Measurements from ENCODE around the gene CTSE. TPM values are rescaled to one million over a fixed set of nuclear protein-coding genes. Genes with fewer than 3 reads are reported as not detected.

CTSE gene
- total RNA-seq, 2 experiments from 2014 or later = not detected

- peaks cover 19% of the 10 kb centered on the region for H3K4me1 Mint-ChIP-seq (ENCODE audit: low read depth)
- intact Hi-C loops (cut with micrococcal nuclease) = no loop called here
- H3K4me3 Mint-ChIP-seq = no peak overlapping the region
- H3K27ac Mint-ChIP-seq = no peak overlapping the region
- CTCF ChIA-PET = interaction anchor here (1.8 kb wide), 1 partner anchor 30 kb away, joined by 5 read pairs; no protein-coding TSS in a partner anchor
- no peaks in the 10 kb centered on the region for H3K36me3 Mint-ChIP-seq (ENCODE audit: low read depth)
- H3K27me3 Mint-ChIP-seq (ENCODE audit: low read depth) = peaks cover 6% of the 10 kb centered on the region
- DNase-seq = no peak
- no peaks in the 10 kb centered on the region for H3K9me3 Mint-ChIP-seq
These were observed 16.7 kb downstream of the CTSE start for GRCh38 chr1:206006946-206007345.

GRCh38 chr1:206005778-206006180, 17.9 kb downstream of the CTSE start:
- CTCF ChIA-PET = interaction anchor here (0.7 to 1.8 kb wide), 3 partner anchors 20 to 215 kb away, joined by 3 to 5 read pairs (median 5); no protein-coding TSS in a partner anchor
- Mint-ChIP-seq H3K27me3 (ENCODE audit: low read depth) (peaks cover 6% of the 10 kb centered on the region), H3K4me3 (no peak overlapping the region), H3K4me1 (ENCODE audit: low read depth) (peaks cover 20% of the 10 kb centered on the region), H3K27ac (no peak overlapping the region), H3K36me3 (ENCODE audit: low read depth) (no peaks in the 10 kb centered on the region), H3K9me3 (no peaks in the 10 kb centered on the region)
- DNase-seq = no peak
- intact Hi-C loops (cut with micrococcal nuclease) = no loop called here

GRCh38 chr1:206005234-206005633, 18.5 kb downstream of the CTSE start:
- no peak overlapping the region for H3K27ac Mint-ChIP-seq
- H3K36me3 Mint-ChIP-seq (ENCODE audit: low read depth) = no peaks in the 10 kb centered on the region
- intact Hi-C loops (cut with micrococcal nuclease) = no loop called here
- peaks cover 6% of the 10 kb centered on the region for H3K27me3 Mint-ChIP-seq (ENCODE audit: low read depth)
- no peak overlapping the region for H3K4me3 Mint-ChIP-seq
- H3K4me1 Mint-ChIP-seq (ENCODE audit: low read depth) = peaks cover 22% of the 10 kb centered on the region
- CTCF ChIA-PET = interaction anchor here (1.8 kb wide), 1 partner anchor 28 kb away, joined by 5 read pairs; no protein-coding TSS in a partner anchor
- H3K9me3 Mint-ChIP-seq = no peaks in the 10 kb centered on the region
- DNase-seq = no peak

GRCh38 chr1:206004826-206005225, 18.9 kb downstream of the CTSE start:
- CTCF ChIA-PET = no interaction called here
- H3K4me1 Mint-ChIP-seq (ENCODE audit: low read depth) = peaks cover 22% of the 10 kb centered on the region

GRCh38 chr1:206003854-206004800, 19.6 kb downstream of the CTSE start:
- H3K27ac Mint-ChIP-seq = no peak overlapping the region
- CTCF ChIA-PET = interaction anchor here (1.2 kb wide), 1 partner anchor 20 kb away, joined by 6 read pairs; no protein-coding TSS in a partner anchor
- intact Hi-C loops (cut with micrococcal nuclease) = no loop called here

More at GRCh38 chr1:206004826-206005225, 18.9 kb downstream of the CTSE start:
- H3K36me3 Mint-ChIP-seq (ENCODE audit: low read depth) = no peaks in the 10 kb centered on the region
- H3K4me3 Mint-ChIP-seq = no peak overlapping the region
- no peak for DNase-seq
- peaks cover 6% of the 10 kb centered on the region for H3K27me3 Mint-ChIP-seq (ENCODE audit: low read depth)
- intact Hi-C loops (cut with micrococcal nuclease) = no loop called here
- no peaks in the 10 kb centered on the region for H3K9me3 Mint-ChIP-seq
- H3K27ac Mint-ChIP-seq = no peak overlapping the region

GRCh38 chr1:206002871-206003801, 20.6 kb downstream of the CTSE start, which contains the start of gene RAB7B:
Gene RAB7B, minus strand, starts transcription at chr1:206003395. Its CDS starts 9,260 bp downstream, at chr1:205994135.
- Mint-ChIP-seq H3K27ac (no peak within 1 kb of the TSS), H3K4me3 (no peak within 1 kb of the TSS), H3K9me3 (no peaks in the 10 kb centered on the region), H3K27me3 (ENCODE audit: low read depth) (peaks cover 6% of the 10 kb centered on the region), H3K36me3 (ENCODE audit: low read depth) (no peaks in the 10 kb centered on the region), H3K4me1 (ENCODE audit: low read depth) (peaks cover 22% of the 10 kb centered on the region)
- CTCF ChIA-PET = interaction anchor here (0.8 to 1.2 kb wide), 2 partner anchors 19 to 24 kb away, joined by 3 to 6 read pairs; no protein-coding TSS in a partner anchor
- intact Hi-C loops (cut with micrococcal nuclease) = no loop called here
- DNase-seq = no peak

More at GRCh38 chr1:206003854-206004800, 19.6 kb downstream of the CTSE start:
- H3K36me3 Mint-ChIP-seq (ENCODE audit: low read depth) = no peaks in the 10 kb centered on the region
- no peak overlapping the region for H3K4me3 Mint-ChIP-seq
- H3K4me1 Mint-ChIP-seq (ENCODE audit: low read depth) = peaks cover 22% of the 10 kb centered on the region
- H3K27me3 Mint-ChIP-seq (ENCODE audit: low read depth) = peaks cover 6% of the 10 kb centered on the region
- DNase-seq = no peak
- H3K9me3 Mint-ChIP-seq = no peaks in the 10 kb centered on the region

- Mint-ChIP-seq H3K4me1 (ENCODE audit: low read depth) (peaks cover 22% of the 10 kb centered on the region), H3K27me3 (ENCODE audit: low read depth) (peaks cover 6% of the 10 kb centered on the region), H3K9me3 (no peaks in the 10 kb centered on the region), H3K27ac (no peak overlapping the region), H3K4me3 (no peak overlapping the region), H3K36me3 (ENCODE audit: low read depth) (no peaks in the 10 kb centered on the region)
- intact Hi-C loops (cut with micrococcal nuclease) = no loop called here
- CTCF ChIA-PET = interaction anchor here (0.8 kb wide), 1 partner anchor 23 kb away, joined by 3 read pairs; no protein-coding TSS in a partner anchor
- DNase-seq = no peak
These were observed 21.5 kb downstream of the CTSE start for GRCh38 chr1:206002160-206002559.

GRCh38 chr1:206001476-206001888, 22.2 kb downstream of the CTSE start:
- intact Hi-C loops (cut with micrococcal nuclease) = loop anchor here (1.0 kb wide), 1 partner anchor 49 kb away; no protein-coding TSS in a partner anchor
- peaks cover 22% of the 10 kb centered on the region for H3K4me1 Mint-ChIP-seq (ENCODE audit: low read depth)
- no peaks in the 10 kb centered on the region for H3K9me3 Mint-ChIP-seq
- H3K27ac Mint-ChIP-seq = no peak overlapping the region
- no peak overlapping the region for H3K4me3 Mint-ChIP-seq
- peaks cover 5% of the 10 kb centered on the region for H3K27me3 Mint-ChIP-seq (ENCODE audit: low read depth)
- no peaks in the 10 kb centered on the region for H3K36me3 Mint-ChIP-seq (ENCODE audit: low read depth)
- CTCF ChIA-PET = interaction anchor here (2.1 kb wide), 1 partner anchor 83 kb away, joined by 8 read pairs; no protein-coding TSS in a partner anchor
- peak; percentile 60 for DNase-seq

GRCh38 chr1:206000641-206001339, 22.9 kb downstream of the CTSE start:
- intact Hi-C loops (cut with micrococcal nuclease) = loop anchor here (1.0 kb wide), 1 partner anchor 50 kb away; no protein-coding TSS in a partner anchor
- Mint-ChIP-seq H3K9me3 (no peaks in the 10 kb centered on the region), H3K27me3 (ENCODE audit: low read depth) (no peaks in the 10 kb centered on the region), H3K27ac (no peak overlapping the region), H3K4me3 (no peak overlapping the region), H3K36me3 (ENCODE audit: low read depth) (no peaks in the 10 kb centered on the region), H3K4me1 (ENCODE audit: low read depth) (peaks cover 22% of the 10 kb centered on the region)
- CTCF ChIA-PET = interaction anchor here (0.7 to 3.7 kb wide), 5 partner anchors 16 to 123 kb away, joined by 3 to 16 read pairs (median 6); no protein-coding TSS in a partner anchor
- DNase-seq = no peak

GRCh38 chr1:205998457-205999241, 25.0 kb downstream of the CTSE start:
- Mint-ChIP-seq H3K27me3 (ENCODE audit: low read depth) (no peaks in the 10 kb centered on the region), H3K27ac (no peak overlapping the region), H3K4me1 (ENCODE audit: low read depth) (peaks cover 15% of the 10 kb centered on the region), H3K36me3 (ENCODE audit: low read depth) (no peaks in the 10 kb centered on the region), H3K4me3 (no peak overlapping the region), H3K9me3 (no peaks in the 10 kb centered on the region)
- intact Hi-C loops (cut with micrococcal nuclease) = no loop called here
- no peak for DNase-seq
- CTCF ChIA-PET = interaction anchor here (0.9 to 3.7 kb wide), 3 partner anchors 21 to 108 kb away, joined by 3 to 16 read pairs (median 6); no protein-coding TSS in a partner anchor

Data from activated naive CD4-positive, alpha-beta T cell treated with anti-CD3 and anti-CD28 coated beads for 36 hours (primary cell).